Measurements from ENCODE around the gene DNAJB4.

Gene DNAJB4

GRCh38 chr1:77986810-77987209, 17.9 kb upstream of the DNAJB4 start:
- H3K9me3 ChIP-seq (ENCODE audit: severe bottlenecking) = no peaks in the 10 kb centered on the region
- H3K27me3 ChIP-seq (ENCODE audit: insufficient read depth, low read depth, severe bottlenecking) = no peaks in the 10 kb centered on the region
- no peak overlapping the region for H3K27ac ChIP-seq
- H3K4me3 ChIP-seq (ENCODE audit: low read depth, low read length) = no peak overlapping the region
- DNase-seq = no peak
- peaks cover 2% of the 10 kb centered on the region for H3K36me3 ChIP-seq
- TF ChIP-seq CTCF (IDR thresholded peaks at IDR 0.05; ENCODE audit: low read depth, low read length) = no peak

GRCh38 chr1:77987919-77988318, 16.8 kb upstream of the DNAJB4 start:
- no peaks in the 10 kb centered on the region for H3K9me3 ChIP-seq (ENCODE audit: severe bottlenecking)
- peaks cover 4% of the 10 kb centered on the region for H3K36me3 ChIP-seq
- DNase-seq = no peak
- no peaks in the 10 kb centered on the region for H3K27me3 ChIP-seq (ENCODE audit: insufficient read depth, low read depth, severe bottlenecking)
- H3K4me3 ChIP-seq (ENCODE audit: low read depth, low read length) = no peak overlapping the region
- no peak overlapping the region for H3K27ac ChIP-seq
- no peak for TF ChIP-seq CTCF (IDR thresholded peaks at IDR 0.05; ENCODE audit: low read depth, low read length)

DNA sequence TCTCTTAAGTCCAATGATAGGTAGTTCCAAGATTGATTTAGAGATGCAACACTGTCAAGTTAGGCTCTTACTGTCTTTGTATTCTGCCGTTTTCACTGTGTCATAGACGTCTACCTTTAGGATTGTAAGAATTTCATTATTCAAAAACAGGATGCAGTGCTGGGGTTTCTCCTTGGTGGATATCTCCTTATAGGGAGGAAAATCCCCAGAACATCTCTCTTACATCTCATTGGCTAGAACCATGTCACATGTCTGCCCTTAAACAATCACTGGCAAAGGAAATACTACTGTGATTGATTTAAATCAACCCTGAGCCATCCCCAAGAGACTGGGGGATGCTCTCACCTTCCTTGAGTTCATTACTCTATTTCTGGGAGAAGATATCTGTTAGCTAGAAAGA, 15.0 kb upstream of the DNAJB4 start:
- Histone ChIP-seq H3K4me3 (ENCODE audit: low read depth, low read length) (no peak overlapping the region), H3K36me3 (peaks cover 11% of the 10 kb centered on the region), H3K27me3 (ENCODE audit: insufficient read depth, low read depth, severe bottlenecking) (no peaks in the 10 kb centered on the region), H3K27ac (no peak overlapping the region), H3K9me3 (ENCODE audit: severe bottlenecking) (no peaks in the 10 kb centered on the region)
- TF ChIP-seq CTCF (IDR thresholded peaks at IDR 0.05; ENCODE audit: low read depth, low read length) = no peak
- DNase-seq = no peak

GRCh38 chr1:77990629-77991204, 14.0 kb upstream of the DNAJB4 start:
- TF ChIP-seq CTCF (IDR thresholded peaks at IDR 0.05; ENCODE audit: low read depth, low read length) = no peak
- Histone ChIP-seq H3K4me3 (ENCODE audit: low read depth, low read length) (no peak overlapping the region), H3K36me3 (peaks cover 17% of the 10 kb centered on the region), H3K9me3 (ENCODE audit: severe bottlenecking) (no peaks in the 10 kb centered on the region), H3K27ac (no peak overlapping the region), H3K27me3 (ENCODE audit: insufficient read depth, low read depth, severe bottlenecking) (no peaks in the 10 kb centered on the region)
- no peak for DNase-seq

DNA sequence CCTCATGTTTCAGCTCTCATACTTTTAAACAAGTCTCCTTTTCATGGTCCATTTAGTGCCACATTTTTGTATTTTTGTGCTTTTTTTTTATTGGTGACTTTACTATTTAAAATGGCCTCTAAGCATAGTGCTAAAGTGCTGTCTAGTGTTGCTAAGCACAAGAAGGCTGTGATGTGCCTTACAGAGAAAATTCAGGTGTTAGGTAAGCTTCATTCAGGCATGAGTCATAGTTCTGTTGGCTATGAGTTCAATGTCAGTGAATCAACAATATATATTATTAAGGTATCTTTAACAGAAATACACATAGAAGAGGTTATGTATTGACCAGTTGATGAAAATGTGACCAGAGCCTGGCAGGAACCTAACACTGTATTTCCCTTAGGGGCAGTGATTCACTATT, 13.1 kb upstream of the DNAJB4 start:
- no peak for DNase-seq
- Histone ChIP-seq H3K27me3 (ENCODE audit: insufficient read depth, low read depth, severe bottlenecking) (no peaks in the 10 kb centered on the region), H3K9me3 (ENCODE audit: severe bottlenecking) (no peaks in the 10 kb centered on the region), H3K27ac (no peak overlapping the region), H3K4me3 (ENCODE audit: low read depth, low read length) (no peak overlapping the region), H3K36me3 (peaks cover 19% of the 10 kb centered on the region)
- no peak for TF ChIP-seq CTCF (IDR thresholded peaks at IDR 0.05; ENCODE audit: low read depth, low read length)

DNA sequence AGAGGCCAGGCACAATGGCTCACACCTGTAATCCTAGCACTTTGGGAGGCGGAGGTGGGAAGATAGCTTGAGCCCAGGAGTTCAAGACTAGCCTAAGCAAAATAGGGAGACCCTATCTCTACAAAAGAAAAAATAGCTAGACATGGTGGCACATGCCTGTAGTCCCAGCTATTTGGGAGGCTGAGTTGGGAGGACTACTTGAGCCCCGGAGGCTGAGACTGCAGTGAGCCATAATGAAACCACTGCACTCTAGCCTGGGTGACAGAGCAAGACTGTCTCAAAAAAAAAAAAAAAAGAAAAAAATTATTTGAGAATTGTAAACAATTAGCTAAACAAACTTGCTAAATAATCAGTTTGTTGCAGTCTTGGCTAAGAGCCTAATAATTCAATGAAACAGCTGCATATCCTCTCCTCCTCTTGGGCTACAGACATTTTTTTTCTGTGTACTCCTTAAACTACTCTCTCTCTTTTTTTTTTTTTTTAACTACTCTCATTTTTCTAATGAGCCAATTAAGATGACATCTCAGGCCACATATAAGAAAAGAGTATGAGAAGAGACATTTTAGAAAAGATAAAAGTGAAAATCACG, 10.5 kb upstream of the DNAJB4 start:
- no peak overlapping the region for H3K27ac ChIP-seq
- H3K9me3 ChIP-seq (ENCODE audit: severe bottlenecking) = no peaks in the 10 kb centered on the region
- no peak for TF ChIP-seq CTCF (IDR thresholded peaks at IDR 0.05; ENCODE audit: low read depth, low read length)
- no peaks in the 10 kb centered on the region for H3K27me3 ChIP-seq (ENCODE audit: insufficient read depth, low read depth, severe bottlenecking)
- peaks cover 19% of the 10 kb centered on the region for H3K36me3 ChIP-seq
- H3K4me3 ChIP-seq (ENCODE audit: low read depth, low read length) = no peak overlapping the region
- no peak for DNase-seq

All from WERI-Rb-1 (cell line).